SHP77 (cell line): ENCODE results near the gene CRABP1.
"Not testable (repeated sequence)": the region's sequence is repeated elsewhere in the genome, so short reads cannot be mapped to it uniquely, and the experiment has no call there.

Experiments
- DNase-seq, 2 experiments: peaks; one replicate each; lab custom pipeline; 2025; lab: John Stamatoyannopoulos, UW

CRABP1 gene

DNA sequence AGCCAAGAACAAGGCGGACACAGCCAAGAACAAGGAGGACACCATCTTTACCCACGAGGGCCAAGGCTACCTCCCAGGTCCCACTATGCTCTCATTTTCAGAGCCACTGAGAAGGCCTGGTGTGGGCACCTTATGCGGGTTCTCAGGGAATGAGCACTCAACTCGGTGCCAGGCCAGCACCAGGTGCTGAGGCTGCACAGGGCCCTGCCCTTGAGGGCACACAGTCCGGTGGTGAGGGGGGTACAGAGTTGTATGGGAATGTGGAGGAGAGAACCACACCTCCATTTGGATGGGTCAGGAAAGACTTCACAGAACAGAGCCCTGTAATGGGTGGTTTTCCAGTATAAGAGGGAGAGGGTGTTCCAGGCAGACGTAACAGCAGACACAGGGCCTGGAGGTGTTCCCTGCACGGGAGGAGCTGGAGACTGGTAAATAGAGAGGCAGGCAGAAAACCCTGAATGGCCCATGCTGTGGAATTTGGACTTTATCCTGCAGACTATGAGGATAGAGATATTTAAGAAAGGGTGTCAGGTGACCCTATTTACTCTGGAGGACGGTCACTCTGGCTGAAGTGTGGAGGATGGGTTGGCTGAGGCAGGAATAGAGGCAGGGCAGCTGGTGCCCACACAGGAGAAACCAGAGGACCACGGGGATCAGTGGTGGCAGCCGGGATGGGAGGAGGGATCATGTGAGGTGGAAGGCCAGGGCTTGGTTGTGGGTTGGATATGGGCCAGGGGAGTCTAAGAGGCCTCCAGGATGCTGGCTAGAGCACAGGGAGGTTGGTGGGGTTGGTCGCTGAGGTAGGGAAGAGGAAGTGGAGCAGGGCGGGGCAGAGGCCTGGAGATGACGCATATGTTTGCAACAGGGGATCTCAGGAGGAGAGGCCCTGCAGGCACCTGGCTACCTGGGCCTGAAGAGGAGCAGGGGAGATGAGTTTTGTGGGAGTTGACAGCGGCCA, 34.6 kb downstream of the CRABP1 start:
- peak in 1 of 2 experiments; percentile 48 for DNase-seq

DNA sequence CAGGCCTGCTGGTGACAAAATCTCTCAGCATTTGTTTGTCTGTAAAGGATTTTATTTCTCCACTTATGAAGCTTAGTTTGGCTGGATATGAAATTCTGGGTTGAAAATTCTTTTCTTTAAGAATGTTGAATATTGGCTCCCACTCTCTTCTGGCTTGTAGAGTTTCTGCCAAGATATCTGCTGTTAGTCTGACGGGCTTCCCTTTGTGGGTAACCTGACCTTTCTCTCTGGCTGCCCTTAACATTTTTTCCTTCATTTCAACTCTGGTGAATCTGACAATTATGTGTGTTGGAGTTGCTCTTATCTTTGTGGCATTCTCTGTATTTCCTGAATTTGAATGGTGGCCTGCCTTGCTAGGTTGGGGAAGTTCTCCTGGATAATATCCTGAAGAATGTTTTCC, 40.0 kb downstream of the CRABP1 start:
- not testable (repeated sequence) for DNase-seq

- DNase-seq: no peak
Measured at GRCh38 chr15:78382114-78382880, 42.1 kb downstream of the CRABP1 start.

- DNase-seq: no peak
Measured at GRCh38 chr15:78384651-78385050, 44.5 kb downstream of the CRABP1 start.

DNA sequence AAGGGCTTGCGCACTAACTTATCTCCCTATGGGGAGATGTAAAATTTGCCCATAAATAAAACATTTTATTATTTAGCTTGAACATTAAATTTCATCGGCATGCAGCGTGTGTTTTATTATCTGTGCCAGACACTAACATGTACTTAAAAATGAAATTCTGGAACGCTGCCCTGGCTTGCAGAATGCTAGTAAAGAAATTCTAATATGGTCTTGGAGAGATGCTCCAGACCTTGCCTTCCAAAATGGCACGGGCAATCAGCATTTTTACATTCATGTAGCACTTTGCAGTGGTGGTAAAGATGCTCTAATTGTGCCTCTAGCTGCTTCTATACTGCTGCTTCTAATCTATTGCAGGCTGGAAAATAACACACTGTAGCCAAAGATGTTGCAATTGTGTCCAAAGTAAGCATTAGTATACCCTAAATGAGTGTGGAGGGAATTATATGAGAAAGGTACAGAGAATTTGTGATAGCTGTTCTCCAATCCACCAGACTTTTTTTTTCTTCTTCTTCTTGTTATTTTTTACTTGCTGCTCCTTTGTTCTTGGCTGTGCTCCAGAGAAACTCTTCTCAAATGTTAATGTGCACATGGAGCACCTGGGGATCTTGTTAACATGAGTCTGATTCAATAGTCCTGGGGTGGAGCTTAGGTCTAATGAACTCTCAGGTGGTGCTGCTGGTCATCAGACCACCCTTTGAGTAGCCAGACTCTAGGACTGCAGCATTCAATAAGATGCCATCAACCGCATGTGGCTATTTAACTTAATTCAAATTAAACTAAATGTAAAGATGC, 47.3 kb downstream of the CRABP1 start:
- DNase-seq: no peak

- DNase-seq: no peak
Measured at GRCh38 chr15:78388865-78389264, 48.7 kb downstream of the CRABP1 start.

GRCh38 chr15:78389322-78389721, 49.2 kb downstream of the CRABP1 start:
- DNase-seq: no peak

GRCh38 chr15:78389738-78390137, 49.6 kb downstream of the CRABP1 start:
- DNase-seq: no peak

- no peak for DNase-seq
Measured at GRCh38 chr15:78390242-78390641, 50.1 kb downstream of the CRABP1 start.

- DNase-seq: no peak
Measured at GRCh38 chr15:78390826-78391225, 50.7 kb downstream of the CRABP1 start.

DNA sequence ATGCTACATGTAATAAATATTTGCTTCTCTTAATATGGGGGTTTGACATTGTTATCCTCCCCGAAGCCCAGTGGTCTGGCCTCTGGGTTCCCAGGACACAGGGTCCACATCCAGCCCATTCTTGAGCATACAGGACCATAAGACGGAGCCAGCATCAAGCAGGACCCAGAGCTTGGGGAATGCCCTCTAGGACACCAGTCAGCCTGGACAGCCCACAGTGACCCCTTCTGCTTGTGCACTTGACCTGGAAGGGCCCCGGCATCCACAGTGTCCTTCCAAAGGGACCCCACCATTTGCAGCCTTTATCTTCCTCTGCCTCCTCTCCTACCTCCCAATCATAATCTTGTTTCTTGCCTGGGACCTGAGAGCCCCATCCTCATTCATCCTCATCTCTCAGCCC, 51.6 kb downstream of the CRABP1 start:
- DNase-seq: no peak

GRCh38 chr15:78392430-78392829, 52.3 kb downstream of the CRABP1 start:
- DNase-seq: peak; percentile 33 to 75

GRCh38 chr15:78393137-78393536, 53.0 kb downstream of the CRABP1 start:
- no peak for DNase-seq

- DNase-seq: no peak
Measured at GRCh38 chr15:78394026-78394425, 53.9 kb downstream of the CRABP1 start.

DNA sequence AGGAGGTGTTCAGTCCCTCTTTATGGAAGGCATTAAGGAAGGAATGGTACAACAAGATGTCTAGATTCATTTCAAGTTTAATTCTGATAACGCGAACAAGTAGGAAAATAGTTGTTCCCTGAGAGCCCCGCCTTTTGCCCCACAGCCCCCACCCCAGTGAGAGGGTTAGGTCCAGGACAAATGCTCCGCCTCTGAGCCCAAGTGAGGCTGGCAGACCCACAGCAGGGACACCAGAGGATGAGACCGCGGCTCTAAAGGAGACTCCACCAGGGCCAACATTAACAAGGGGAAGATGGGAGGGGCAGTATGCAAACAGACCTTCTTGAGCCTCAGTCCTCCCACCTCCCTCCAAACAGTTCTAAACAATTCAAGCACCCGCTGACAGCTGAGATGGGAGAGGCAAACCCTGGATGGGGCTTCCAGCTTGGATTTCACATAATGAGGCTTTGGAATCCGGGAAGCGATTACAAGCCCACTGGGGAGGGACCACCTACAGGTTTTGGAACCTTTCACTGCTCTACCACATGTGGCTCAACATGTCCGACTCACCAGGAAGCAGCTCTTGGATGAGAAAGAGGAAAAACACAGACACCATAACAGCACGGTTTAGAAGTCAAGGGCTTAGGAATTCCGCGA, 54.9 kb downstream of the CRABP1 start:
- no peak for DNase-seq

- DNase-seq: no peak
Measured at GRCh38 chr15:78396186-78396814, 56.1 kb downstream of the CRABP1 start.

GRCh38 chr15:78396976-78397375, 56.8 kb downstream of the CRABP1 start:
- DNase-seq: no peak

- no peak for DNase-seq
Measured at GRCh38 chr15:78397382-78397781, 57.2 kb downstream of the CRABP1 start.
